Tibial nerve (tissue), 4 donors: ENCODE results near the gene BNIP1. TPM values are rescaled to one million over a fixed set of nuclear protein-coding genes. Genes with fewer than 3 reads are reported as not detected.

Experiments used
- DNase-seq, 2 donors: peaks; one replicate each; pipeline ENCODE4 v3.0.0-alpha.2; 2019; ENCODE audit warnings: low spot score in 2 of 2
- H3K27ac ChIP-seq, 4 donors: fragments of 200-600 bp; sonication (generic) in 3 of 4; one replicate each; pipeline ENCODE4 v1.5.1; 2017 to 2019; ENCODE audit warnings: mild to moderate bottlenecking in 1 of 4
- H3K27me3 ChIP-seq, 2 donors: fragments of 200-600 bp; sonication (generic) in 1 of 2; one replicate each; pipeline versions ENCODE4 v1.5.1 to v1.6.0; 2017 to 2019
- H3K36me3 ChIP-seq, 3 donors: fragments of 200-600 bp; sonication (generic); one replicate each; pipeline ENCODE4 v1.5.1; 2018 to 2019
- H3K4me1 ChIP-seq, 4 donors: fragments of 200-600 bp; sonication (generic) in 3 of 4; one replicate each; pipeline ENCODE4 v1.5.1; 2017 to 2019
- H3K4me3 ChIP-seq, 4 donors: fragments of 200-600 bp; sonication (generic) in 3 of 4; one replicate each; pipeline ENCODE4 v1.5.1; 2017 to 2019; ENCODE audit warnings: mild to moderate bottlenecking in 1 of 4, moderate library complexity in 1 of 4
- H3K9me3 ChIP-seq, 4 donors: fragments of 200-600 bp; sonication (generic) in 3 of 4; one replicate each; pipeline ENCODE4 v1.5.1; 2017 to 2019
- CTCF ChIP-seq, 5 experiments: fragments of 200-600 bp in 3 of 5; fragments of 450-650 bp in 2 of 5; sonication (generic) in 3 of 5; IDR thresholded peaks; one replicate each; pipeline ENCODE4 v1.5.1; 2016 to 2019; ENCODE audit warnings: antibody characterized with exemption in 5 of 5, mild to moderate bottlenecking in 3 of 5, moderate library complexity in 2 of 5
- EP300 ChIP-seq, 2 donors: sonication (generic); formaldehyde crosslinking; IDR thresholded peaks; one replicate each; pipeline ENCODE4 v1.6.1; 2017; ENCODE audit warnings: antibody characterized with exemption in 2 of 2, mild to moderate bottlenecking in 1 of 2
- POLR2A ChIP-seq, 2 donors: fragments of 450-650 bp; IDR thresholded peaks; one replicate each; pipeline ENCODE4 v1.6.1; 2017; ENCODE audit warnings: antibody characterized with exemption in 2 of 2, mild to moderate bottlenecking in 2 of 2, moderate library complexity in 2 of 2
- WGBS, 2 donors: methylation state at CpG; one replicate each; pipeline ENCODE4 v1.1.5; 2018; 5-methylcytosine and 5-hydroxymethylcytosine counted together
- total RNA-seq, 4 donors: library from RNA; depleted of rRNA; stranded (reverse); fragments of >200 nt; gene quantifications; one replicate each; pipeline ENCODE4 v1.1.0, GENCODE V29; 2016

The BNIP1 gene
- total RNA-seq, 4 donors from 2014 or later, result 2.2 to 15.6 (median 10.0) TPM

DNA sequence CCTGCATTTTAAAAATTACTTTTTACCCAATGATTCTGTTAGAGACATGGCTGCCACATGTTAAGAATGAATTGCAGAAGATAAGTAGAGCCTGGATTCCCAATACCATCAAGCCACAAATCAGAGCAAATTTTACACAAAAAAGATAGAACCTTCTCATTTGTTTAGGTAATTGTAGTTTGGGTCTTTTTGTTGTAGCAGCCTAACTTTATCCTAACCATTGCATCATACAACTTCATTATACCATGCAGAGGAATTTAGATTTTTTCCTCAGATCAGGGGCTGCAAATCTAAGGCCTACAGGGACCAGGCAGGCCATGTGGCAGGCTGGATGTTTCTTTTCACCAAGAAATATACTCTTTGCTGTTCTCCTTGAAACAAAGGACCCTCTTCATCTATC is 56.0 kb downstream of the BNIP1 start:
- DNase-seq, result no peak
- H3K9me3 ChIP-seq, result peaks cover 0 to 22% (median 2%) of the 10 kb centered on the region in 4 donors
- H3K27me3 ChIP-seq, result peaks cover 0 to 25% of the 10 kb centered on the region in 2 donors
- no peak overlapping the region for H3K27ac ChIP-seq
- no peaks in the 10 kb centered on the region for H3K36me3 ChIP-seq
- H3K4me1 ChIP-seq, result peaks cover 0 to 7% (median 0%) of the 10 kb centered on the region in 4 donors
- H3K4me3 ChIP-seq, result no peak overlapping the region
- TF ChIP-seq CTCF (IDR thresholded peaks at IDR 0.05), result no peak

- no peak overlapping the region for H3K27ac ChIP-seq
- no peaks in the 10 kb centered on the region for H3K36me3 ChIP-seq
- WGBS, 2 donors, result 59 to 68% methylated on average over 11 to 13 of the region's 13 CpGs
- peaks cover 0 to 22% (median 2%) of the 10 kb centered on the region in 4 donors for H3K9me3 ChIP-seq
- H3K27me3 ChIP-seq, result peaks cover 0 to 25% of the 10 kb centered on the region in 2 donors
- no peak for DNase-seq
- no peak overlapping the region for H3K4me3 ChIP-seq
- TF ChIP-seq CTCF (IDR thresholded peaks at IDR 0.05) (no peak), POLR2A (IDR thresholded peaks at IDR 0.05) (no peak), EP300 (IDR thresholded peaks at IDR 0.05) (no peak)
- peaks cover 0 to 7% (median 0%) of the 10 kb centered on the region in 4 donors for H3K4me1 ChIP-seq
Measured at GRCh38 chr5:173201636-173202265, 57.4 kb downstream of the BNIP1 start.

- 14 to 20% methylated on average over 10 to 11 of the region's 11 CpGs for WGBS, 2 donors
- no peak for DNase-seq
- peaks cover 0 to 25% of the 10 kb centered on the region in 2 donors for H3K27me3 ChIP-seq
Measured at GRCh38 chr5:173202266-173202875, 58.0 kb downstream of the BNIP1 start.

GRCh38 chr5:173204185-173204979 is 60.1 kb downstream of the BNIP1 start:
- Histone ChIP-seq H3K27me3 (peaks cover 0 to 25% of the 10 kb centered on the region in 2 donors), H3K4me1 (peaks cover 0 to 7% (median 0%) of the 10 kb centered on the region in 4 donors), H3K9me3 (peaks cover 0 to 16% (median 2%) of the 10 kb centered on the region in 4 donors), H3K4me3 (no peak overlapping the region), H3K27ac (no peak overlapping the region), H3K36me3 (no peaks in the 10 kb centered on the region)
- DNase-seq, result peak in 1 of 2 donors; percentile 9
- 88 to 94% methylated on average over 6 of the region's 6 CpGs for WGBS, 2 donors
- TF ChIP-seq CTCF (IDR thresholded peaks at IDR 0.05) (peak in 3 of 5 experiments; percentile 22 to 40 (median 33)), EP300 (IDR thresholded peaks at IDR 0.05) (no peak)

More at GRCh38 chr5:173202266-173202875, 58.0 kb downstream of the BNIP1 start:
- Histone ChIP-seq H3K27ac (no peak overlapping the region), H3K4me3 (no peak overlapping the region), H3K9me3 (peaks cover 0 to 22% (median 2%) of the 10 kb centered on the region in 4 donors), H3K4me1 (peaks cover 0 to 7% (median 0%) of the 10 kb centered on the region in 4 donors), H3K36me3 (no peaks in the 10 kb centered on the region)
- no peak for TF ChIP-seq CTCF (IDR thresholded peaks at IDR 0.05)
- TF ChIP-seq EP300 (IDR thresholded peaks at IDR 0.05), result no peak
- TF ChIP-seq POLR2A (IDR thresholded peaks at IDR 0.05), result no peak
